Left renal pelvis (tissue), 4 donors: ENCODE results near the gene OR13C5. TPM values are rescaled to one million over a fixed set of nuclear protein-coding genes. Genes with fewer than 3 reads are reported as not detected.

ENCODE experiments used
- DNase-seq, 4 donors: peaks; one replicate each; pipeline ENCODE4 v3.0.0-alpha.2; 2013; ENCODE audit warnings: low read depth in 4 of 4, low spot score in 3 of 4
- polyA plus RNA-seq, 4 donors: library from polyadenylated mRNA; unstranded; fragments of 120-200 nt; gene quantifications; one replicate each; pipeline ENCODE4 v1.2.1, GENCODE V29; 2013; ENCODE audit not compliant: insufficient read length in 4 of 4

Gene OR13C5
- polyA plus RNA-seq, 4 donors, result not detected

DNA sequence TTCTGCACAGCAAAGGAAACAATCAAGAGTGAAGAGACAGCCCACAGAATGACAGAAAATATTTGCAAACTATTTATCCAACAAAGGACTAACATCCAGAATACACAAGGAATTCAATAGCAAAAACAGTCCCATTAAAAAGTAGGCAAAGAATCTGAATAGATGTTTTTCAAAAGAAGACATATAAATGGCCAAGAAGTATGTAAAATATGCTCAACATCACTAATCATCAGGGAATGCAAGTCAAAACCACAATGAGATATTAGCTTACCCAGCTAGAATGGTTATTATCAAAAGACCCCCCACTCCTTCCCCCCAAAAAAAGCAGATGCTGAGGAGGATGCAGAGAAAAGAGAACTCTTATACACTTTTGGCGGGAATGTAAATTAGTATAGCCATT is 43.7 kb downstream of the OR13C5 start:
- no peak for DNase-seq

DNA sequence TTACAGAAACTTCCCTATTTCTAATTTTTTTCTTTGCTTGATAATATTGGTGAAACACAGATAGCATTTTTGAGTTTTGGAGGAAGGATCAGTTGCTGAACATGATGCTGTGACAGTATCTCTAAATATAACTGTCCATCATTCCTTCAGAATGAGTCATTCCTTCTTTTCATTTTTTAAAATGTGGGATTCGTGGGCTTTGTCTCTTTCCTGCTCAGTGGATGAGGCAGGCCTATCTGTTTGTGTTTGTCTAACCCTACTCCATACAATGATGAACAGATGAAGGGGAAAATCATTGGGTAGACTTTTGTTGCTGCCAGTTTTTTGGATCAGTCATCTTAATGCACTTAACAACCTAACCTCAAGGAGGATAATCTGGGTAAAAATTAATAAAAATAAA is 46.0 kb downstream of the OR13C5 start:
- DNase-seq, result no peak

Other genes starting within 250 kb of the OR13C5 start
- gene OR13F1, start 95.2 kb downstream of the OR13C5 start, polyA plus RNA-seq, result not detected
- gene OR13C4, start 72.2 kb downstream of the OR13C5 start, polyA plus RNA-seq, result not detected
- not detected for gene OR13C3, start 62.6 kb downstream of the OR13C5 start, polyA plus RNA-seq
- not detected for gene OR13C8, start 30.2 kb downstream of the OR13C5 start, polyA plus RNA-seq
- under 1 TPM in 2 of 4 donors, not detected in 2; 0.14 to 0.38 TPM for gene OR13C2, start 6.2 kb upstream of the OR13C5 start, polyA plus RNA-seq
- not detected for gene OR13C9, start 18.8 kb upstream of the OR13C5 start, polyA plus RNA-seq
- gene OR13D1, start 95.1 kb upstream of the OR13C5 start, polyA plus RNA-seq, result not detected
- gene NIPSNAP3A, start 148.3 kb upstream of the OR13C5 start, polyA plus RNA-seq, result 10 to 100 TPM; 40.0 to 68.3 (median 50.7) TPM
- gene NIPSNAP3B, start 164.7 kb upstream of the OR13C5 start, polyA plus RNA-seq, result 10 to 100 TPM; 11.2 to 14.7 (median 12.5) TPM